ENCODE measurements around the gene RASGRF2. TPM values are rescaled to one million over a fixed set of nuclear protein-coding genes. Genes with fewer than 3 reads are reported as not detected.

The RASGRF2 gene
- total and polyA plus RNA-seq, 2 of the 13 experiments (the other 11 are each of a cell fraction or from before 2014, with no cell fraction given), result 23.6 to 29.0 TPM

DNA sequence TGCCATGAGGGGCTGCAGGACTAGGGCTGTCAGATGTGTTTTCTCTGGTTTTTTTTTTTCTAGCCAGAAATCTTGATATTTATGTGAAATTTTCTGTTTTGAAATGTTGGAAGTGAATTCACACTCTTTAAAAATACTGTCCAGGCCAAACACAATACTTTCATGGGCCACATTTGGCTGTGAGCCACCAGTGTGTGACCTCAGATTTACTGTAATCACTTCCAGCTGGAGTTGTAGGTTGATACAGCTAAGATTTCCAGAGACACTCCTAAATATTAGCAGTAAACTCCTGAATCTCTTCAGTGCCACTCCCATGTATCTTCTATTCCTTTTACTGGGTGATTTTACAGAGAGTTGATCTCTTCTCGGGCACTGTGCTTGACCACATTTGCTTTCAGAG is 180.8 kb downstream of the RASGRF2 start:
- TF ChIP-seq FOXO1 (CRISPR knock-in tag; IDR thresholded peaks at IDR 0.05), result no peak
- no peak for TF ChIP-seq EHMT2 (IDR thresholded peaks at IDR 0.05; ENCODE audit: borderline replicate concordance, low read depth, low read length)
- Histone ChIP-seq H4K20me1 (ENCODE audit: insufficient read depth, low read length) (no peaks in the 10 kb centered on the region), H3K36me3 (replicated peaks in 1 of 2; ENCODE audit: control insufficient read depth in 1 of 2, insufficient read depth in 2 of 2, low read length in 2 of 2) (peaks cover 10 to 19% of the 10 kb centered on the region in 2 experiments; a peak in 4 of 5 replicates), H3K27me3 (ENCODE audit: control insufficient read depth in 1 of 2, insufficient read depth in 2 of 2, low read length in 2 of 2) (no peaks in the 10 kb centered on the region), H3K4me2 (ENCODE audit: low read depth, low read length) (no peak overlapping the region), H3K4me1 (ENCODE audit: insufficient read depth, low read length) (no peaks in the 10 kb centered on the region), H3K4me3 (replicated peaks in 1 of 3; ENCODE audit: insufficient read depth in 1 of 3, low read depth in 2 of 3, low read length in 3 of 3) (no peak overlapping the region), H3K9me3 (ENCODE audit: low read length) (no peaks in the 10 kb centered on the region), H3K79me2 (ENCODE audit: insufficient read depth, low read length) (no peaks in the 10 kb centered on the region), H3K9ac (ENCODE audit: insufficient read depth, low read depth, low read length) (no peak overlapping the region), H2AFZ (ENCODE audit: low read length) (no peak overlapping the region), H3K27ac (ENCODE audit: extremely low read length, insufficient read depth, low read length) (no peak overlapping the region)
- intact Hi-C loops (cut with micrococcal nuclease; ENCODE audit: unreplicated experiment), result no loop called here
- DNase-seq (ENCODE audit: low spot score) (no peak), ATAC-seq (no peak), FAIRE-seq (no peak)
- WGBS (ENCODE audit: low lambda C conversion rate), result 93% methylated on average over 1 of the region's 1 CpG
- no TSS peak for BruUV-seq (replicated peaks)
- POLR2A ChIA-PET, result no interaction called here
- in situ Hi-C loops (cut with HindIII; ENCODE audit: extremely low pct_ligation_motif_present, low pct_unique_long_range_greater_than_20kb), result no loop called here
- CTCF ChIA-PET (ENCODE audit: low intra/inter-chr PET ratio, low total read pairs), result no interaction called here

- Histone ChIP-seq H4K20me1 (ENCODE audit: insufficient read depth, low read length) (no peaks in the 10 kb centered on the region), H3K4me2 (ENCODE audit: low read depth, low read length) (no peak overlapping the region), H2AFZ (ENCODE audit: low read length) (no peak overlapping the region), H3K79me2 (ENCODE audit: insufficient read depth, low read length) (no peaks in the 10 kb centered on the region), H3K4me1 (ENCODE audit: insufficient read depth, low read length) (no peaks in the 10 kb centered on the region), H3K27ac (ENCODE audit: extremely low read length, insufficient read depth, low read length) (no peak overlapping the region), H3K9me3 (ENCODE audit: low read length) (no peaks in the 10 kb centered on the region), H3K4me3 (replicated peaks in 1 of 3; ENCODE audit: insufficient read depth in 1 of 3, low read depth in 2 of 3, low read length in 3 of 3) (no peak overlapping the region), H3K36me3 (replicated peaks in 1 of 2; ENCODE audit: control insufficient read depth in 1 of 2, insufficient read depth in 2 of 2, low read length in 2 of 2) (peaks cover 10 to 19% of the 10 kb centered on the region in 2 experiments; a peak in 4 of 5 replicates), H3K9ac (ENCODE audit: insufficient read depth, low read depth, low read length) (no peak overlapping the region), H3K27me3 (ENCODE audit: control insufficient read depth in 1 of 2, insufficient read depth in 2 of 2, low read length in 2 of 2) (no peaks in the 10 kb centered on the region)
- 93% methylated on average over 3 of the region's 3 CpGs for WGBS (ENCODE audit: low lambda C conversion rate)
- in situ Hi-C loops (cut with HindIII; ENCODE audit: extremely low pct_ligation_motif_present, low pct_unique_long_range_greater_than_20kb), result no loop called here
- FAIRE-seq (no peak), DNase-seq (ENCODE audit: low spot score) (no peak), ATAC-seq (no peak)
- no TSS peak for BruUV-seq (replicated peaks)
- POLR2A ChIA-PET, result no interaction called here
- TF ChIP-seq KMT2A (CRISPR knock-in tag; IDR thresholded peaks at IDR 0.05), result no peak
- intact Hi-C loops (cut with micrococcal nuclease; ENCODE audit: unreplicated experiment), result no loop called here
- CTCF ChIA-PET (ENCODE audit: low intra/inter-chr PET ratio, low total read pairs), result no interaction called here
Measured at GRCh38 chr5:81142108-81142507, 181.9 kb downstream of the RASGRF2 start.

All from HepG2 (cell line).